Erythroblast (primary cell): ENCODE measurements around the gene MBP.
"Not testable (repeated sequence)": the region's sequence is repeated elsewhere in the genome, so short reads cannot be mapped to it uniquely, and the experiment has no call there.

Source experiments
- DNase-seq, 2 experiments: peaks; one replicate each; lab custom pipeline; 2025; lab: John Stamatoyannopoulos, UW
- GATA1 ChIP-seq: IDR thresholded peaks from 2 replicates; pipeline ENCODE4 v1.6.1; 2011; ENCODE audit warnings: low read depth, mild to moderate bottlenecking, control low read depth, low read length, moderate library complexity
- POLR2A ChIP-seq: IDR thresholded peaks from 2 replicates; pipeline ENCODE4 v1.6.1; 2011; ENCODE audit warnings: mild to moderate bottlenecking, low read length

The MBP gene

DNA sequence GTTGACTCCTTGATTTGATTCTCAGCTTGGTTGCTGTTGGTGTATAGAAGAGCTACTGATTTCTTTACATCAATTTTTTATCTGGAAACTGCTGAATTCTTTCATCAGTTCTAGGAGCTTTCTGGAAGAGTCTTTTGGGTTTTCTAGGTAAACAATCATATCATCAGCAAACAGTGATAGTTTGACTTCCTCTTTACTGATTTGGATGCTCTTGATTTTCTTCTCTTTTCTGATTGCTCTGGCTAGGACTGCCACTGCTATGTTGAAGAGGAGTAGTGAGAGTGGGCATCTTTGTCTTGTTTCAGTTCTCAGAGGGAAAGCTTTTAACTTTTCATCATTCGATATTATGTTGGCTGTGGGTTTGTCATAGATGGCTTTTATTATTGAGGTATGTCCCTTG, 169.7 kb downstream of the MBP start:
- no peak for DNase-seq
- TF ChIP-seq GATA1 (no peak), POLR2A (no peak)

DNA sequence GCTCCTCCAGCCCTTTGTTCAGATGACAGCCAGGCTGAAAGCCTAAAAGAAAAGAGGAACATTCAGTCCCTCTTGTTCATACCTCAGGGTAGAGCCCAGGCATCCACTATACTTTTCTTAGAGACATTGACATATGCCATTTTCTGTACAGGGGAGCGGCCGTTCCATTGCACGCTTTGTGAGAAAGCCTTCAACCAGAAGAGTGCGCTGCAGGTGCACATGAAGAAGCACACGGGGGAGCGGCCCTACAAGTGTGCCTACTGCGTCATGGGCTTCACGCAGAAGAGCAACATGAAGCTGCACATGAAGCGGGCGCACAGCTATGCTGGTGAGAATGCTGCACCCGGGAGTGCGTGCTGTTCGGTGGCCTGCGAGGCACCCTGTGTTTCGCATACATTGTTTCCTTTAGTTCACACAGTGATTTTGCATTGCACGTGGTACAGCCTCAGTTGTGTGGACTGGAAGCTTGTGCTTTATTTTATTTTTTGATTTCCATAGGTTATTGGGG, 172.0 kb downstream of the MBP start:
- TF ChIP-seq POLR2A (no peak), GATA1 (no peak)
- DNase-seq = no peak

DNA sequence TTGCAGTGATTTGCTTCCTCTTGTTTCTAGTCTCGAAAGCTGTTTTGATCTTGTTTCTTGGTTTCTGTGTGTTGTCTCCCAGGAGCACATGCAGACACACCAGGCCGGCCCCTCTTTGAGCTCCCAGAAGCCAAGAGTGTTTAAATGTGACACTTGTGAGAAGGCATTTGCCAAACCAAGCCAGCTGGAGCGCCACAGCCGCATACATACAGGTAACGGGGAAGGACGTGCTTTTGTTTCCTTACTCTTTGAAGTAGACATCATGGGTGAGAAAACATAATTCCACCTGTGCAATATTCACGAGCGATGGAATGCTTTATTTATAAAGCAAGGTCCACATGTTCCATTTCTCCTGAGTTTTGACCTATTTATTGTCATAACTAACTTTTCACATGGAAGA, 173.0 kb downstream of the MBP start:
- TF ChIP-seq POLR2A (no peak), GATA1 (no peak)

DNA sequence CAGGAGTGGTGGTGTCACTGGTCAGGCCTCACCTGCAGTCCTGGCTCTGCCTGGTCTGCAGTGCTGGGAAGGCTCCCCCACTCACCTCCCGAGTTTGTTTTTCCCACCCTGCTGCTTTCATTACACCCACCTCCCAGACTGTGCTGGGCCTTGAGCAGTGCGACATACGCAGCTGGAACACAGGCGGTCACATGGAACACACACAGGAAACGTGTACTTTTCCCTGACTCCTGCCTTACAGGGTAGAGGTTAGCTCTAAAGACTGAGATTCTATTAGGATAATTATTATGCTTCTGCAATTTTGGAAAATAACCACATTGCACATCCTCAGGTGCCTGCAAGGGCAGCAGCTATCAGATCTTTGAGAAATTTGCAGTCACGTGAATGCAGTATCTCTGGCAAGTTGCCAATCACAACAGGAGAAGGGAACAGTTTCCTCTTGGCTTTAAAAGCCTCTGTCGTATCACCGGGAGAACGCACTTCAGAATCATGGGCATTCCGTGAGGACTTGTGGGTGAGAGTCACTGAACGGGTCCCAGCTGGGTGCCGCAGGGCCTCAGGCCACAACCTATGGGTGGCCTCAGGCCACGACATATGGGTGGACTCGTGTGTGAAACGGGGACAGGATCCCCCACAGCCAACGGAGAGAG, 173.8 kb downstream of the MBP start:
- TF ChIP-seq POLR2A (no peak), GATA1 (no peak)
- DNase-seq = no peak

More for the DNA sequence above, 173.0 kb downstream of the MBP start:
- DNase-seq = no peak

DNA sequence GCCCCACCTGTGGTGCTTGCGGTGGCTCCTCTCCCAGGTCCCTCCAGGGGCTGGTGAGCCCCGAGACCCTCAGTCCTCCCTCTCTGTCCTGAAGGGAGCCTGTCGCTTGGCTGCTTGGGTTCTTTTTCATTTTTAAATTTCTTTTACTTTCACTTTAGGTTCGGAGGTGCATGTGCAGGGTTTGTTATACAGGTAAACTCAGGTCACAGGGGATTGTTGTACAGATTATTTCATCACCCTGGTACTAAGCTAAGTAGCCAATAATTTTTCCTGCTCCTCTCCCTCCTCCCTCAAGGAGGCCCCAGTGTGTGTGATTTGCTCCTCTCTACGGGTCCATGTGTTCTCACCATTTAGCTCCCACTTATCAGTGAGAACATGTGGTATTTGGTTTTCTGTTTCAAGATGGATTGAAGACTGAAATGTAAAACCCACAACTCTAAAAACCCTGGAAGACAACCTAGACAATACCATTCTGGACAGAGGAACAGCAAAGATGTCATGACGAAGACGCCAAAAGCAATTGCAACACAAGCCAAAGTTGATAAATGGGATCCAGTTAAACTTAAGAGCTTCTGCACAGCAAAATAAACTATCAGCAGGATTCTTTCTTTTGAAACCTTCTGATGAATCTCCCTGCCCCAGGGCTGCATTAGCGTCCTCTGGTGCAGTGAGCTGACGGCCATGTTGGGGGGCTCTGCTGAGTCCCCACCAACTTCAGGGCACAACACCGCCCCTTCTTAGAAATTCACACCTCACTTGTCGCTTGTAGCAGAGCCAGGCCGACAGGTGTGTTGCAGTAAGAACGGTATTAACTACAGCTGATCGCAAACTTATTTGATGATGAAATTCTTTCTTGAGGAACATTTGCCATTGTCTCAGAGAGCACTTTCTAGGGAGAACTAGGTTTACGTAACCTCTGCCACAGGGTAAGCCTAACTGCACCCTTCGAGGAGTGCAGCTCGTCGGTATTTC, 174.9 kb downstream of the MBP start:
- DNase-seq = no peak
- TF ChIP-seq POLR2A = no peak
- TF ChIP-seq GATA1 = no peak

DNA sequence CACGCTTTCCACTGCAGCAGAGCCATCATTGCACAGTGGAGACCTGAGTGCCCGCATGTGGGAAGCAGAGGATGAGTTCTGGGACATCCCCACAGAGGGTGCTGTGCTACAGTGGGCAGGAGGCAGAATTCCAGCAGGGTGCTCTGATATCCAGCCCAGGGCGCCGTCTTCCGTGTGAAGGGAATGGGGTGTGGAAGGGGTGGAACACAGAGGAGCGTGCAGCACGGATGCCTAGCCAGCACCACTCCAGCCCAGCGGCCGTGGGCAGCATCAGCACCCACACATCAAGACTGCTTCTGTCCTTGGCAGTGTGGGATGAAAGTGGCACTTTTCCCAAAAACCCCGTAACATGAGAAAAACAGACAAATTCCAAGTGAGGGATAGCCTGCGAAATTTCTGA, 175.9 kb downstream of the MBP start:
- TF ChIP-seq POLR2A (no peak), GATA1 (no peak)
- DNase-seq = no peak

DNA sequence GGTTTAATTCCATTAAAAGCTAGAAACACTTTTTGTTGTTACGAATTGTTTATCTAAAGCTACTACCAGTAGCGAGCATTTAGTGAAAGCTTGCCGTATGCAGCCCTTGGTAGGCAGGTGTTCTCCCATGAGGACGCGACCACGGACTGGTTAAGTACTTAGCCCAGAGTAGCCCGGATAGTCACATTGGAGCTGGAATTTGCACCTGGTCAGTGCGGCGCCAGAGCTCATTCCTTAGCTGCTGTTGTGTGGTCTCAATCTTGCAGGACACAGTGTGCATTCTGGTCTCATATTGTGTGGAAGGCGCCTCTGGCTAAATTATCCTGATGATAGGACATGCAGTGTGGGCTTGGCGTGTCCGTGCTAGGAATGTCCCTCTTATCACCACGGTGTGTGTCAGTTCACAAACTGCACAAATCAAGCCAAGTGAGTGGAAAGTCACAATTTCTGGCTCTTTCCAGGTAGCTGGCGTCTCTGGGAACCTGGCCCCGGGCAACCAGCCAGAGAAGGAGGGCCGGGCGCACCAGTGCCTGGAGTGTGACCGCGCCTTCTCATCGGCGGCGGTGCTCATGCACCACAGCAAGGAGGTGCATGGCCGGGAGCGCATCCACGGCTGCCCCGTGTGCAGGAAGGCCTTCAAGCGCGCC, 176.9 kb downstream of the MBP start:
- no peak for DNase-seq
- TF ChIP-seq GATA1 = no peak
- TF ChIP-seq POLR2A = no peak

DNA sequence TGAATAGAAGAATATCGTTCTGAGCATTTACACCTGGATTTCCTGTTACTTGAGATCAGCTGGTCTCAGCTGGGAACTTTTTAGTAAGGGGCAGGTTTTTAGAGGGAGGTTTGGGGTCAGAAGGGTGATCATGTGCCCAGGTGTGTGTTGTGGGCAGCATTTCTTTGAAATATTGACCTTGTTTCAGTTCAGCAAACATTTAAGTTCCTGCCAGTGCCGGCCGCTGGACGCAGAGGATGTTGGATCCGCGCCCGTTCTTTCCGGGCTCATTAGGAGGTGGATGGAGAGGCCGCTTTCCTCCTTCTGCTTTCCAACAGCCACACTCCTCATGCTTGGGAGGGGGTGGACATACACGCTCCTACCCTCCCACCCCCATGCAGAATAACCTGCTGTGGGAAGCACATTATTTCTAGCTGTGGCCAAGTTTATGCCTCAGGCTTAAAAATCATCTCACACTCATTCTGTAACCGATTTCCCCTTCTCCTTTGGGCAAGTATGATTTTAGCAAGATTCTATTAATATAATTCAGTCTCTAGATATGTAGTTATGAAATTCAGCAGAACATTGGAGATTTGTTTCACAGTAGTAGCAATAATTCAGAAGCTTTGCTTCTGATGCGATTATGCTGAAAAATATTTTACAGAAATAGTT, 178.9 kb downstream of the MBP start:
- no peak for TF ChIP-seq GATA1
- no peak for TF ChIP-seq POLR2A
- DNase-seq = no peak

DNA sequence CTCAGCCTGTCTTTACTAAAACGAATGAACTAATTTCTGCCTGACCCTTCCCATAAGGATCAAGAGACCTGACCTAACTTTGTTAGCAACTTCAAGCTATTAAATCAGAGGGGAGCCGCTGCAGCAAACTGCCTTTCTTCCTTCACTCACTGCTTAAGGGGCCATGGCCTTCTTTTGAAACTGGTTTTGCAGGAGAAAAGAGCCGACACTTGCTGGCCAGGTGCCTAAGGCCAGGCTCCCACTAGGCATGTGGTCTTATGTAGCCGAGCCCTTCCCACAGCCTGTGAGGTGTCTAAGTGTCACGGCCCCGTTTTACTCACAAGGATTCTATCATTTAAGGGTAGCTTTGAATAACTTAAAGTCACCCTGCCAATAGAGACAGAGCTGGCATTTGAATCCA, 179.4 kb downstream of the MBP start:
- no peak for TF ChIP-seq POLR2A
- TF ChIP-seq GATA1 = no peak
- no peak for DNase-seq

DNA sequence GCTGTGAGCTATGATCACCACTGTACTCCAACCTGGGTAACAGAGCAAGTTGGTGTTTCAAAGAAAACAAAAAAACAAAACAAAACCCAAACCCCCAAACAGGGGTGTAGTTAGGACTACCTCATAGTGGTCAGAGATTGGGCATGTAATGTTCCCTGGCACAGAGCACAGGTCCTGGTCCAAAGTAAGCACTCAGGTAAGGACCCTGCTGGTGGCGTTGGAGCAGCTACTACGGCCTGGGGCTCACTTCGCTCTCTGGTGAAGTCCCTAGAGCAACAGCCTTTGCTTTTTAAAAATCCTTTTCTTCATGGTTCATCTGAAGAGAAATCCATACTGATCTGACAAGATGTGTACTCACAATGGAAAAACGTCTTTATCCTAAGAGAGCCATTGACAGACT, 179.8 kb downstream of the MBP start:
- TF ChIP-seq GATA1 = no peak
- no peak for TF ChIP-seq POLR2A
- no peak for DNase-seq

DNA sequence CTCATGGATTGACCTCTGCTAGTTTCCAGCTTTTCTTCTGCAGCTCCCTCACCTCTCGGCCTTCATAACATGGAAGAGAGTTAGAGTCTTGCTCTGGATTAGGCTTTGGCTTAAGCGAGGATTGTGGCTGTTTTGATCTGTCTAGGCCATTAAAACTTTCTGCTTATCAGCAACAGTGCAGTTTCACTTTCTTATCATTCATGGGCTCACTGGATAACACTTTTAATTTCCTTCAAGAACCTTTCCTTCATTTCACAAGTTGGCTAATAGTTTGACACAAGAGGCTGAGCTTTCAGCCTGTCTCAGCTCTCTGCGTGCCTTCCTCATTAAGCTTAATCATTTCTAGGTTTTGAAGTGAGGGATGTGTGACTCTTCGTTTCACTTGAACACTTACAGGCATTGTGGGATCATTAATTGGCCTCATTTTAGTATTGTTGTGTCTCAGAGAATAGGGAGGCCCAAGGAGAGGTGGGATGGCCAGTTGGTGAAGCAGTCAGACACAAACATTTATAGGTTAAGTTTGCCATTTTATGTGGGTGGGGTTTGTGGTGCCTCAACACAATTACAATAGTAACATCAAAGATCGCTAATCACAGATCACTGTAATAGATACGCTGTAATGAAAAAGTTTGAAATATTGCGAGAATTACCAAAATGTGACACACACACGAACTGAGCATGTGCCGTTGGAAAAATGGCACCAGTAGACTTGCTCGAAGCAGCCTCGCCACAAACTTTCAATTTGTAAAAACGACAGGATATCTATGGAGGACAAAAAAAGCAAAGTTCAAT, 180.9 kb downstream of the MBP start:
- no peak for TF ChIP-seq POLR2A
- TF ChIP-seq GATA1 = no peak
- peak; percentile 64 to 84 for DNase-seq

DNA sequence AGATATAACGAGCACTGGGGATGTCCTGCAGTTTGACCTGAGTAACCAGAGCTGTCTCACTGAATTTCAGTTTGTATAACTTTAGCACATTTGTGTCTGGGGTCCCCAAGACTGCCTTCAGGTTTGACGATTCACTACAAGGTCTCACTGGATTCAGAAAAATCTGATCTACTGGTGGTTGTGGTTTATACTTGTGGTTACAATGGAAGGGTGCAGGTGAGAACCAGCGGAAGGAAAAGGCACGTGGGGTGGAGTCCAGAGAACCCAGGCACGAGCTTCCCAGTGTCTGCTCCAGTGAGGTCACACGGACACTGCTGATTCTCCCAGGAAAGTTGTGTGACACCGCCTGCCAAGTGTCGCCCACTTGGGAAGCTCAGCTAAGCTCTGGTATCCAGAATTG, 184.2 kb downstream of the MBP start:
- no peak for DNase-seq

DNA sequence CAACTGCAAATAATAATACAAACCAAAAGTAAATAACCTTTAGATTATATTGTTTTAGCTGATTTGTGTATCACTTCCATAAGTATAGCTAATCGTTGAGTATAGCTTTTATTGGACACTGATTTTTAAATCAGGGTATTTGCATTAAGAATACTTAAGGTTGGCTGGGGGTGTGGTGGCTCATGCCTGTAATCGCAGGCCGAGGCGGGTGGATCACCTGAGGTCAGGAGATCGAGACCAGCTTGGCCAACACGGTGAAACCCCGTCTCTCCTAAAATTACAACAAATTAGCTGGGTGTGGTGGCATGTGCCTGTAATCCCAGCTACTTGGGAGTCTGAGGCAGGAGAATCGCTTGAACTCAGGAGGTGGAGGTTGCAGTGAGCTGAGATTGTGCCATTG, 188.2 kb downstream of the MBP start:
- not testable (repeated sequence) for DNase-seq

More for the DNA sequence above, 184.2 kb downstream of the MBP start:
- no peak for TF ChIP-seq POLR2A
